ENCODE measurements around the gene TTLL12. TPM values are rescaled to one million over a fixed set of nuclear protein-coding genes. Genes with fewer than 3 reads are reported as not detected.

TTLL12 gene
- total RNA-seq, 2 donors from 2014 or later, result 34.3 to 75.0 TPM

DNA sequence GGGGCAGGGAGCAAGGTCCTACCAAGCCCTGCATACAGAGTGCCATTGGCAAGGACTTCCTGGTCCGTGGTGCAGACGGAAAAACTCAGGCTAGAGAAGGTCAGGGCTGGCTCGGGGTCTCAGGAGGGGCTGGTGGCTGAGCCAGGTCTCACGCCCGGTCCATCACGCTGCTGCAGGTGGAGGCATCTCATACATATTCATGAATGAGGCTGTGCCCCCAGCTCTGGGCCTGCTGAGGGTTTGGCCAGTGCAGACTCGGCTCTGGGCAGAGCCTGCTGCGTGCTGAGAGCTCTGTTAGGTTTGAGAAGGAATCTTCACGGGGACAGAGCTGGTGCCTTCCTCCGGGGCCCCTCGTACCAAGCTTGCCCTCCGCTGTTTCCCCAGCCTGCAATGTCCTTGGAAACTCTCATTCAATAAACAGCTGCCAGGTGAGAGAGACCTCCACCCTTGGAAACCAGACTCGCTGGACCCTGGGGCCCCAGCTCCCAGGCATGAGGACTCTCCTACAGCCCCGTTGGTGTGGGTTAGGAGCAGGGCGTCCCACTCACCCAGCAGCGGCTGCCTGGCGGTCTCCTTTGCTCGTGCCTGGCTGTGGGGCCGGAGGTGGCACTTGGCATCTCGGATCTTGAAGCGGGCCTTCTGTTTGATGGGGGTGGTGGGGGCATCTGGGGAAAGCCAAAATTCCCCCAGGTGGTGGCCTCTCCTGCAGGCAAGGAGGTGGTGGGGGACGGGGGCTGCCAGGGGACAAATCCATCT lies 33.9 kb upstream of the TTLL12 start:
- H3K9me3 Mint-ChIP-seq, result no peaks in the 10 kb centered on the region

DNA sequence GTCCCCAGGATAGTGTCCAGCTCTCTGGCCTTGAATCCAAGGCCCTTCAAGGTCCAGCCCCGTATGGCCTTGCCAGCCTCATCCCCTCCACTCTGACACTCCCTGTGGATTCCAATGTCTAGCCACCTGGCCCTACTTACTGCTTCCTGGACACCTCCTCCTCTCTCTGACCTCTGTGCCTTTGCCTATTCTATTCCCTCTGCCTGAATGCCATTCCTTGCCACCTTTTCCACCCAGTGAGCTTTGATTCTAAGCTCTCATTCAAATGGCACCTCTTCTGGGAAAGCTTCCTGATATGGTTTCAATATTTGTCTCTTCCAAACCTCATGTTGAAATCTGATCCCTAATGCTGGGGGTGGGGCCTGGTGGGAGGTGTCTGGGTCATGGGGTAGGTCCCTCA lies 31.9 kb upstream of the TTLL12 start:
- Mint-ChIP-seq H3K27ac (no peak overlapping the region), H3K36me3 (no peaks in the 10 kb centered on the region), H3K9me3 (no peaks in the 10 kb centered on the region)
- ATAC-seq, result no peak
- no peak for DNase-seq (ENCODE audit: low spot score in 2 of 2)

More for the DNA sequence above, 33.9 kb upstream of the TTLL12 start:
- Mint-ChIP-seq H3K36me3 (no peaks in the 10 kb centered on the region), H3K27ac (no peak overlapping the region)
- DNase-seq (ENCODE audit: low spot score in 2 of 2) (no peak), ATAC-seq (no peak)

DNA sequence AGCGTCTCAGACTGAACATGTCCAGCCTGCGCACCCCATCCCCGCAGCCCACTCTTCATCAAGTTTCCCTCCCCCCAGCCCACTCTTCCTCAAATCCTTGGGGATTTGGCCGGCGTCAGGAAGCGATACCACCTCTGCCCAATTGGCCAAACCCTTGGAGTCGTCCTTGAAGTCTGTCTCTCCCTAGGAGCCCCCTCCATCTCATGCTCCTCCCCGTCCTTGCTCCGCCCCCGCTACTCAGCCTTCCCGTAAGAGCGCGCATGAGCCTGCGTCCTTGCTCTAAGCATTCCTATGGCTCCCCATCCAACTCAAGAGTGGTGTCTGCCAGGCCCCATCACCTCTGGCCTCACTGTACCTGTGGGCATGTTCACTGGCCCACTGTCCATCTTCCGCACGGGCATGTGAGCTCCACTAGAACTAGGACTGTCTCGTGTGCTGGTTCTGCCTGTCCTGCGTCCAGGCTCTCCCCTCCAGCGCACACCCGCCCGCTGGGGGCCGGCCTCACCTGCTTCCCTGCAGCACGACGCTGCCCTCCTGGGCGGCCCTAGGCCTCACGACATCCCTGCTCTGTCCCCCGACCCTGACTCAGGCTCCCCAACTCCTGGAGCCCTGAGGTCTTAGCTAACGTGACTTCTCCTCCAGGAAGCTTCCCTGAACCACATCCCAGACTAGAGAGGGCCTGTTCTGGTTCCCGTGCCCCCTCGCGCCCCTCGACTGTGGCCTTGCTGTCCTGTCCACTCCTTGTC lies 30.5 kb upstream of the TTLL12 start:
- H3K9me3 Mint-ChIP-seq, result no peaks in the 10 kb centered on the region
- ATAC-seq (no peak), DNase-seq (ENCODE audit: low spot score in 2 of 2) (no peak)
- no peak overlapping the region for H3K27ac Mint-ChIP-seq
- H3K36me3 Mint-ChIP-seq, result no peaks in the 10 kb centered on the region

DNA sequence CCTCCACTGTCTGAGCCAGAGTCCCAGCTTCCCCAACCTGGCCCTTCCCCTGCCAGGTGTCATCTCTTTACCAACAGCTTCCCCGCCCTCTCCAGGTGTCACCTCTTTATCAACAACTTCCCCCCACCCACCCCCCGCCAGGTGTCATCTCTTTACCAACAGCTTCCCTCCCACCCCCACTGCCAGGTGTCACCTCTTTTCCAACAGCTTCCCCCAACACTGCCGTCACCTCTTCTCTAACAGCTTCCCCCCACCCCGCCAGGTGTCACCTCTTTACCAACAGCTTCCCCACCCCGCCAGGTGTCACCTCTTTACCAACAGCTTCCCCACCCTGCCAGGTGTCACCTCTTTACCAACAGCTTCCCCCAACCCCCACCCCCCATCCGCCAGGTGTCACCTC lies 29.8 kb upstream of the TTLL12 start:
- ATAC-seq (no peak), DNase-seq (ENCODE audit: low spot score in 2 of 2) (no peak)
- Mint-ChIP-seq H3K27ac (no peak overlapping the region), H3K9me3 (no peaks in the 10 kb centered on the region), H3K36me3 (no peaks in the 10 kb centered on the region)

DNA sequence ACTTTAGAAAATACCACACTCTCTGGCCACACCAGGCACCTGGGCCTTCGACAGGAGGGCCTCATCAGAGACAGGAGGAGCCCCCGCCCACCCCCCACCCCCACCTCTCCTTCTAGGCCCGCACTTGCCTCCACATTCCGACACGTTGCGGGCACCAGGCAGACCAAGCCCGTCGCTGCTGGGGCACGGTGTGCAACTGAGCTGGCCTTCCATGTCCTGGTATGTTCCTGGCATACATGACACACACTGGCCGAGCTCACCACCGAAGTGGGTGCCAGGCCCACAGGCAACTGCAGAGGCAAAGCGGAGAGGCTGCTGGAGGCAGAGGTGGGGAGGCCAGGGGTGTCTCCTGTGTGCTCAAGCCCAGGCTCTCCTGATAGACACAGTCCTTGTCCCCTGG lies 27.0 kb upstream of the TTLL12 start:
- H3K36me3 Mint-ChIP-seq, result no peaks in the 10 kb centered on the region
- DNase-seq (ENCODE audit: low spot score in 2 of 2), result no peak
- ATAC-seq, result no peak
- H3K9me3 Mint-ChIP-seq, result no peaks in the 10 kb centered on the region
- no peak overlapping the region for H3K27ac Mint-ChIP-seq

DNA sequence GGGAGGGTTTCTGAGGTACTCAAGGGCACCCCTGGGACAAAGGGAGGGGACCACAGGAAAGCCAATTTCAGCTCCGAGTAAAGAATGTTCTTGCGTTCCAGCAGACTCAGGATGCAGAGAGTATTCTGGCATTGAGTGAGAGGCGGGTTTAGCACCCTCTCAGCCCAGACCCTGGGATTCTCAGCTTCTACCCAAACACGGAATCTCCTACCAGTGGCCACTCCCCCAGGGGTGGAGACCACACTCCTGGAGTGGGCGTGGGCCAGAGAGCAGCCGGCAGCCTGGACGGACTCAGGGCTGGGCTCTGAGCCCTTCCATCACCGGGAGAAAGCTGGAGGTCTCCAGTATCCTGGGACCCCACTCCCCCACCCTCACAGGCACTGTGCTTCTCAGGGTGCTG lies 26.1 kb upstream of the TTLL12 start:
- Mint-ChIP-seq H3K27ac (no peak overlapping the region), H3K36me3 (no peaks in the 10 kb centered on the region), H3K9me3 (no peaks in the 10 kb centered on the region)
- ATAC-seq (no peak), DNase-seq (ENCODE audit: low spot score in 2 of 2) (no peak)

DNA sequence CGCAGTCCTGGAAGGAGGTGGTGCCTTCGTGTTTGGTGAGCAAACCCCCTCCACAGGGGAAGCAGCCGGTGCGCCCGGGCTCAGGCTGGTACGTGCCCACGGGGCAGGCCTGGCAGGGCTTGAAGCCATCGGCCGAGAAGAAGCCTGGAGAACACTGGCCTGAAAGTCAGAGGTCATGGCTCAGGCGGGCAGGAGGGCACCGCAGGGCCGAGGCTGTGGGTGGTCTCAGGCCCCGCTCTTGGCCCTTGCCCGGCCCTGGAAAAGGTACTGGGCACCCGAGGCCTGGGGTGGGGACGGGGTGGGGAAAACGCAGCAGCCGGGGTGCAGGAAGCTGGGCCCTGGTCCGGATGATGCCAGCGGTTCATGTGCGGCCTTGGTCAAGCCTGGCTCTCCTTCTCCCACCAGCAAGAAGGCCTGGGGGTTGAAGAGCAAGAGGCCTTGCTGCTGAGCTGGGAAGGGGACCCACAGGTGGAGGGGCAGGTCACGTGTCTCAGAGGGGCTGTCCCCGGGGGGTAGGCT lies 25.6 kb upstream of the TTLL12 start:
- DNase-seq (ENCODE audit: low spot score in 2 of 2), result no peak
- no peak for ATAC-seq
- Mint-ChIP-seq H3K27ac (no peak overlapping the region), H3K36me3 (no peaks in the 10 kb centered on the region), H3K9me3 (no peaks in the 10 kb centered on the region)

DNA sequence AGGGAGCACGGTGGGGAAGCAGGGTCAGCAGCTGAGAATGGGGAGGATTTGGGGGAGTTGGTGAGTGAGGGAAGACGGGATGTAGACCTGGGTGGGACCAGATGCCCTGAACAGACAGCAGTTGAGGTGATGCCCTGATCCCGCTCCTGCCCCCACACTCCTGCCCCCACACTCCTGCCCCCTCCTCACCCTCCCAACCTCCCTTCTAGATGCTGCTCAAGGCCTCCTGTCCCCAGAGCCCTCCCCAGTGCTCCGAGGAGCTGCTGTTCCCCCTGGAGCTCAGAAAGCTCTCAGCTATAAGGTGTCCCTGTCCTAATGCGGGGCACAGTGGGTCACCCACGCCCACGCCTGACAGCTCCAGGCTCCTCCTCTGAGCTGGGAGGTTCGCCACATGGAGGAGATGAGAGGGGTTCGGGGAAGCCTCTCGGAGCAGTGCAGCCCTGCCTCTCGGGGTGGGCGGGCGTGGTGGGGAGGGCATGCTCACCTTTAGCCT lies 25.1 kb upstream of the TTLL12 start:
- Mint-ChIP-seq H3K9me3 (no peaks in the 10 kb centered on the region), H3K27ac (no peak overlapping the region), H3K36me3 (no peaks in the 10 kb centered on the region)
- DNase-seq (ENCODE audit: low spot score in 2 of 2), result no peak
- ATAC-seq, result no peak

DNA sequence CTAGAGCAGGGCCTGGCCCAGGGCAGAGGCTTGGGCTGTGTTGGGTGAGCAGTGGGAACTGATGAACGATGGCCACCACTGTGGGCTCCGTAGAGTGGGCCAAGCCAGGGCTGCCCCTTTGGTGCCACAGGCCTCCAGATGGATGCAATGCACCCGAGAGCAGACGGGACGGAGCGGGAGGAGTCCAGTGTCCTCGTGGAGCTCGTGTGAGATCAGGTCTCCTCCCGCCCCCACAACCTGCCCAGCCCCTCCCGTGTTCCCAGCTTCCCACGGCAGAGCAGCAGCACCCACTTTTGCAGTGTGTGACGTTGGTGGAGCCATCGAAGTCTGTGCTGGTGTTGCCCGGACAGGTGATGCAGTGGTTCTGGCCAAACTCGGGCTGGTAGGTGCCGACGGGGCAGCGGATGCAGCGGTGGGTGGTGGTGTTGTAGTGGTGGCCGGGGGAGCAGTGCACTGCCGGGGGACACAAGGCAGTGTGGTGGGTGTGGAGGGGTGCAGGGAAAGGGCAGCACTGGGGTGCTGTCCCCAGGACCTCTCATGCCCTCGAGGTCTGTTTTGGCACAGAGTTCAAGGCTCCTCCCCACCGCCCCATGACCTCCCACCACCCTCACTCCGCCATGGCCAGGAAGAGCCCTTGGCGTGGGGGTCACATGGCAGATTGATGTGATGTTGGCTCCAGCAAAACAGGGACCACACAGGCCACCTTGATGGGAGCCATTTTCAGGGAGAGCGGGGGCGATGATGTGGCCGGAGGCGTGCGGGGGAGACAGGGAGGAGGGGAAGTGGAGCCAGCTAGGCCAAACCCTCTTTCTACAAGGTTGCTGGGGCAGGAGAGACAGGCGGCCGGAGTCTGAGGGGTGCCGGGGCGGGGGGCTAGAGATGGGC lies 23.9 kb upstream of the TTLL12 start:
- no peak overlapping the region for H3K27ac Mint-ChIP-seq

DNA sequence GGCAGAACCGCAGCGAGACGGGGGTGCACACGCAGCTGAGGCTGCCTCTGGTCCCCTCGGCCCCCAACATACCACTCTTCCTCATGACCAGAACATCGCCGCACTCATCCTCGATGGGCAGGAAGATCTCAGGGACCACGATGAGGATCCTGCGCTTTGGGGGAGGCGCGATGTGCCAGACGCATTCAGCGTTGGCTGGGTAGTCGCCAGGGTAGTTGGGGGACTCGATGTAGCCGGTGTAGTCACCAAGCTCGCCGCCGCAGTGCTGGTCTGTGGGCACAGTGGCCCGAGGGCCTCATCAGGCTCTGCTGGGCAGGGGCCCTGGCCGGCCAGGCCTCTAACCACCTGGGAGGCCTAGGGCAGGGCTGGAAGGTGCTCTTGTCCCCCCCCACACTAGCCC lies 23.0 kb upstream of the TTLL12 start:
- Mint-ChIP-seq H3K27ac (no peak overlapping the region), H3K36me3 (no peaks in the 10 kb centered on the region), H3K9me3 (no peaks in the 10 kb centered on the region)
- no peak for ATAC-seq
- DNase-seq (ENCODE audit: low spot score in 2 of 2), result no peak

More for the DNA sequence above, 23.9 kb upstream of the TTLL12 start:
- Mint-ChIP-seq H3K9me3 (no peaks in the 10 kb centered on the region), H3K36me3 (no peaks in the 10 kb centered on the region)
- DNase-seq (ENCODE audit: low spot score in 2 of 2), result no peak
- no peak for ATAC-seq

DNA sequence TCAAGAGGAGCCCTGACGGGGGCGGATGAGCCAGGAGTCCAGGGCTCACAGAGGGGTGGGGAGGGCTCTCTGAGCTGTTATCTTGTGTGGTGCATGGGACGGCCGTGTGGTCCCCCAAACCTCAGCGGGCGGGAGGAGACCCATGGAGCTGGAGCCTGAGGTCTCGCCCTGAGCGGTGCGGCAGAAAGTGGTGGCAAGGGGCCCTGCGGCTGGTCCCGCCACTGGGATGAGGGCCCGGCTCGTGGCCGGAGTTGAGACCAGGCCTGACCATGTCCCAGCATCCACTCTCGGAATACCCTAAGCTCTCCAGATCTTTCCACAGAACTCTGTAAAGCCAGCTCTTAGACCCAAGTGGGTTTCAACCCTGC lies 22.6 kb upstream of the TTLL12 start:
- no peak for DNase-seq (ENCODE audit: low spot score in 2 of 2)
- no peaks in the 10 kb centered on the region for H3K36me3 Mint-ChIP-seq
- no peak for ATAC-seq
- no peaks in the 10 kb centered on the region for H3K9me3 Mint-ChIP-seq
- no peak overlapping the region for H3K27ac Mint-ChIP-seq

DNA sequence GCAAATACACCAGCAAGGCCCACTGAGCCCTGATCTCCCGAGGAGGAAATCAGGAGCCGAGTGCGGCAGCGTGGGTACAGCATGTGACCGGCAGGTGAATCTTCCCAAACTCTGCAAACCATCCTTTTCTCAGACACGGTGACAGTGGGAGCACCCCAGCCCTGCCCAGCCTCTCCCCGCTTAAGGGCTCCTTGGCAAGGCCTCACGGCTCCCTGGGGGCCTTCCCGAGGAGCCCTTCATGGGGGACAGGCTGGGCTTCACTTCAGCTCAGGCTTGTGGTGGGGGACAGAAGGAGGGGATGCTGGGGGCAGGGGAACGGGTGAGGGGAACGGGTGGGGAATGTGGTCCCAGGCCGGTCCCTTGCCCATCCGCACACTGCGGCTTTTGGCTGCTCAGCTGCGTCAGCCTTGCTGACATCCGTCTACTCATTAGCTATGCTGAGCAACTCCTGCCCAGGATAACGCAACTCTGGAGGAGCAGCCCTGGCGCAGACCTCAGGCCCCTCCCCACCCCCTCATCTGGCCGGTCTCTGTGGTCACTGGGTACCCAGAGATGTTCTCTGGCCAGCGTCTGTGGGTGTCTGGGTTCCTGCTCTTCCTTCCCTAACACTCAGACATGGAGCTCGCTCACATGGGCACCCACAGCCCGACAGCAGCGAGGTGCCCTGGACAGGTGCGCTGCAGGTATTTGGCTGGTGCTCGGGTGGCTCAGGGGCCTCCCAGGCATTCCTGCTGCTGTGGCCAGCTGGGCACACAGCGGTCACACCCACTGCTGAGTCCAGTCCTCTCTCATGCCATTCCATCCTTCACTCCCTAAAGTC lies 22.0 kb upstream of the TTLL12 start:
- Mint-ChIP-seq H3K36me3 (no peaks in the 10 kb centered on the region), H3K9me3 (no peaks in the 10 kb centered on the region), H3K27ac (no peak overlapping the region)
- no peak for DNase-seq (ENCODE audit: low spot score in 2 of 2)
- ATAC-seq, result no peak

DNA sequence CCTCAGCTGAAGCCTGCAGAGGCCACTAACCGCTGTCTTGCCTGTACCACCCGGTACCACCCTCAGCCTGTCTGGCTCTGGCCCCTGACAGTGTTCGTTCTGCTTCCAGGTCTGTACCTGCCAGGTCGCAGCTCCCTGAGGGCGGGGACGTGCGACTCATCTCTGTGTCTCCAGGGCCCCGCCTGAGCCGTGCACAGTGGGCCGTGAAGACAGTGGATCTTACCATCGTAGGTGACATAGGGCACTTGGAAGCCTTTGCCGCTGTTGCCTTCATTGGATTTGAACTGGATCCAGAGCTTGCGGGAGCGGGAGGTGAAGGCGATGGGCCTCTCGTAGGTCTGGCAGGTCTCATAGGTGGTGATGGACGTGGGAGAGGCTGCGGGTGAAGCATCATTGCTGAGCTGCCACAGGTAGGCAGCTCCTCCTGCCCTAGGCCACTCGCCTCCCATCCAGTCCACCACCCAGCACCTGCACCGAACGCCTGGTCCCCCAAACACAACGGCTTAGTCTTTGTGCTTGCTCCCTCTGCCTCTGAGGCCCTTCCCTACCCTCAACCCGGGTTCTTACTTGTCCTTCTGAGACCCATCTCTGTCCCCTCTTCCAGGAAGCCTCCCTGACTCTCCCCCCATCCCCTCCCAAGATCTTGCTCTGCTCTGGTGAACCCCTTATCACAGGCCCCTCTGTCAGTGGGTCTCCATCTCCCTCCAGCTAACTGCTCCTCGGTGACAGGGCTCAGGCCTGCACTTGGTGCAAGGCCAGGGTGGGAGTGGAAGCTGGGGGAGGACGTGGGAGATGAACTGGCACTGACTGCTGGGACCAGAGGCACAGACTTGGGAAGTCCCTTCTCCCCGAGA lies 21.1 kb upstream of the TTLL12 start:
- ATAC-seq (no peak), DNase-seq (ENCODE audit: low spot score in 2 of 2) (no peak)
- H3K36me3 Mint-ChIP-seq, result no peaks in the 10 kb centered on the region
- no peaks in the 10 kb centered on the region for H3K9me3 Mint-ChIP-seq
- no peak overlapping the region for H3K27ac Mint-ChIP-seq

DNA sequence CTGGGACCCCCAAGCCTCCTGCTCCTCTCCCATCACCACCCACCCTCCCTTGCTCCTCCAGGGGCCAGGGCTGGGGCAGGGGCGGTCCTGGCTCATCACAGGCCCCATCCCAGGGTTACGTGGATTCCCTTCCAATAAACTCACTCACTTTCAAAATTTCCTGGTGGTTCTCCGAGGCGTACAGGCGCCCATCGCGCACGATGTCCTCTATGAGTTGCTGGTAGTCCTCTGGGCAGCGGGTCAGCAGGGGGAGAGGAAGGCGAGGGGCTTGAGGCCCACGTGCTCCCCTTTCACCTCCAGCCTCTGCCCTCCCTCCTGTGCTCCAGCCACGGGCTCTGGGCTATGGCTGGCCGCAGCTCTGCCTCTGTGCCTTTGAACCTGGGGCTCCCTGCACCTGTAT lies 20.5 kb upstream of the TTLL12 start:
- Mint-ChIP-seq H3K9me3 (no peaks in the 10 kb centered on the region), H3K27ac (no peak overlapping the region), H3K36me3 (no peaks in the 10 kb centered on the region)
- DNase-seq (ENCODE audit: low spot score in 2 of 2), result no peak
- no peak for ATAC-seq

DNA sequence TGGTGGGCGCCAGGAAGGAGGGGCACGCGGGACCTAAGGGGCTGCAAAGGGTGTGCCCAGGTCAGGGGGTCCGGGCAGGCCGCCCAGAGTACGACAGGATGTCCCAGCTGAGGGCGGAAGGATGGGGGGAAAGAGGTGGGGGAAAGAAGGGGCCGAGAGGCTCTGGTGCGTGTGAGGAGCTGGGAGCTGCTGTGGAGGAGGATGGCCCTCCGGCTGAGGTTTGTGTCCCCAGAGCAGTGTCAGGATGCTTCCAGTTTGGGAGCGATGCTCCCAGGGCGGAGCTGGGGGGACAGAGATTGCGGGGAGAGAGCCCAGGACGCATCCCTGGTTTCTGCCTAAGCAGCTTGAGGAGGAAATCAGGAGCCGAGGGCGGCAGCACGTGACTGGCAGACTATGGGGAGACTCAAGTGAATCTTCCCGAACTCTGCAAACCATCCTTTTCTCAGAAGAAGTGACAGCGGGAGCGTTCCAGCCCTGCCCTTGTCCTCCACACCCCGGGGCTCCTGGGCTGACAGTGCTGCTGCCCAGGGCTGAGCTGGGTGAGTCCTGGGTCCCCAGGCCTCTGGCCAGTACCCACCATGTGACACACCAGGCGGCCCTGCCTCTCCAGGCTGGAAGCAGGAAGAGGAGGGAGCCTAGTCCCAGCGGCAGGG lies 19.7 kb upstream of the TTLL12 start:
- H3K36me3 Mint-ChIP-seq, result no peaks in the 10 kb centered on the region
- no peaks in the 10 kb centered on the region for H3K9me3 Mint-ChIP-seq
- DNase-seq (ENCODE audit: low spot score in 2 of 2) (no peak), ATAC-seq (peak; percentile 18 to 22)
- H3K27ac Mint-ChIP-seq, result no peak overlapping the region

Measured in activated naive CD4-positive, alpha-beta T cell treated with anti-CD3 and anti-CD28 coated beads, Interleukin-2, amount 50 U/mL, for 72 hours (primary cell).